GM12873 (cell line): ENCODE results near the gene NEDD4.

Experiments
- CTCF ChIP-seq: IDR thresholded peaks from 2 replicates; pipeline ENCODE4 v1.5.1; 2012; ENCODE audit warnings: low read depth, mild to moderate bottlenecking, moderate library complexity, low read length, control low read depth; ENCODE audit not compliant: insufficient read depth; ENCODE audit errors: missing control alignments

The NEDD4 gene

GRCh38 chr15:55868707-55869106 lies 124.7 kb downstream of the NEDD4 start:
- TF ChIP-seq CTCF = no peak

DNA sequence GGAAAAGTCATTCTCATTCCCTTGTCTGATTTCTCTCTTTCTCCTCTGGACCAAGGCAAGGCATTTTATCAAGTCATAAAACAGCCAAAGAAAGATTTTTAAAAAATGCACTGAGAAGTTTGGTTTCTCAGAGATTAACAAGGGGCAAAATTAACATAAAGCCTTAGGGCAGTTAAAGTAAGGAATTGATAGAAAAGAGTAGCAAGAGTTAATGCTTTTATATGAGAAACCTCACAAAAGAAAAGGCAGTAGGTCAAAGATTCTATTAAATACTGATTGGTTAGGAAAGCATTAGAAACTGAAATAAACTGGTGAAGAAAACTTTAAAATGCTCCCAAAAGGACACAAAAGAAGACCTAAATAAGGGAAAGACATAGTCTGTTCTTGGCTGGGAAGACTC lies 129.5 kb downstream of the NEDD4 start:
- TF ChIP-seq CTCF = no peak

- TF ChIP-seq CTCF = no peak
Observed at GRCh38 chr15:55861115-55861514, 132.3 kb downstream of the NEDD4 start.

DNA sequence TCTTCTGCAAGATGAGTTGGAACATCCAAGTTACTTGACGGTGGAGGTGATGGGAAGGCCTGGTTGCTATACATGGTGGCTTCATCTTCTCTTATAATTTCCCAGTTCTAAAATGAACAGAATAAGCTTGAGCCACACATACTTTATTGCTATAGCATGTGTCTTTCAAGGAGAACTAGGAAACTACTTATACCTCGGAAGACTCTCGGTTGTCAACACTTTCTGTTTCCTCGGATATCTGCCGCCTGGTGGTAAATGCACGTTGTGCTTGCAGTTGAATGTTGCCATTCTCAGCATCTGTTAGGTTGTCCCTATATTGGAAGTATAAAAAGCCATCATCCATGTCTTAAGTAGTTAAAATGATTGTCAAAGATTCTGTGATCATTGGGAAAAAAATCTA lies 132.9 kb downstream of the NEDD4 start:
- TF ChIP-seq CTCF = no peak

DNA sequence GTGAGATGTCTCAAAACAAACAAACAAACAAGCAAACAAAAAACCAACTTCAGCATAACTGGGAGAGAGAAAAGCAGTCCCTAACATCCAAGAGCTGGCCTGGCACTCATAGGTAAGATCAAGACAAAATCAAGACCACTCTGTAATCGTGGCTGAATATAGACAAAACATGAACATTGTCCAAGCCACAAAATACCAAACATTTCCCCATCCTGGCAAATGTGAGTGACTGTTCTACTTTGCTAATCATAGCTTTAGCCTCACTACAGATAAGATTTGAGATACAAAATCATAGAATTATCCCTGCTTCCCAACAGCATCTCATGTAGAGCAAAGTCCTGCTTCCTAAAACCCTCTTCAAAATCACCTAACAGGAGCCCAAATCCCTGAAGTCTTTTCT lies 133.7 kb downstream of the NEDD4 start:
- no peak for TF ChIP-seq CTCF

- no peak for TF ChIP-seq CTCF
Observed at GRCh38 chr15:55858661-55859060, 134.8 kb downstream of the NEDD4 start.

DNA sequence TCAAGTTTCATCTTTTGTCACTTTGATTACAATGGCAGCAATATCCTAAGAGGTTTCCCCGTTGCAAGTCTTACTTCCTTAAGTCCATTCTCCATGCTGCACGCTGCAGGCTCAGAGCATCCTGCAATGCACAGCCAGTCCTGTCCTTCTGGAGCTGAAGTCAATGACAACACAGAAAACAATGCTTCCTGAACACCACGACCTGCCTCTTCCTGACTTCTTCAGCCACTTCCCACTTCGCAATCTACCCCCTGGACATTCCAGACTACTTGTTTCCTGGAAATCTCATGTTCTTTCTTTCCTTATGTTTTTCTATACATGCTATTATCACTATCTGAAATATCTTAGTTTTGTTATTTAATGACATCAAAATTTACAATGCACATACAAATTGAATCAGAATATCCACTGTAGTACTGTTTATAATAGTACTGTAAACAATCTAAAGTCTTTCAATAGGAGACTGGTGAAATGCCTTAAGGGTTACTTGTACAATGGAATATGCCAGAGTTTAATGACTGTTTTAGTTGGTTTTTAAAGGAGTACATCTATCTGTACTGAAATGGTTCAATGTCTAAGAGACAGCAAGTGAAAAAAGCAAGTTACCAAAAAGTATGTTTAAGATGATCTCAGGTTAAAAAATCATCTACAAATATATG lies 136.8 kb downstream of the NEDD4 start:
- no peak for TF ChIP-seq CTCF
